ENCODE data around the gene NEIL1. TPM values are rescaled to one million over a fixed set of nuclear protein-coding genes. Genes with fewer than 3 reads are reported as not detected.

The NEIL1 gene
- polyA plus RNA-seq, 1 experiment = 1.1 TPM

GRCh38 chr15:75368689-75369239 is 21.9 kb downstream of the NEIL1 start:
- Histone ChIP-seq H3K27me3 (ENCODE audit: control insufficient read depth, insufficient read depth, low read length) (no peaks in the 10 kb centered on the region), H3K9me3 (ENCODE audit: control insufficient read depth, insufficient read depth, low read length) (no peaks in the 10 kb centered on the region), H3K27ac (ENCODE audit: low read depth, low read length) (peak overlapping the region; percentile 93), H3K4me3 (ENCODE audit: low read depth, low read length) (peak overlapping the region; percentile 83)
- TF ChIP-seq, protein P1, sequence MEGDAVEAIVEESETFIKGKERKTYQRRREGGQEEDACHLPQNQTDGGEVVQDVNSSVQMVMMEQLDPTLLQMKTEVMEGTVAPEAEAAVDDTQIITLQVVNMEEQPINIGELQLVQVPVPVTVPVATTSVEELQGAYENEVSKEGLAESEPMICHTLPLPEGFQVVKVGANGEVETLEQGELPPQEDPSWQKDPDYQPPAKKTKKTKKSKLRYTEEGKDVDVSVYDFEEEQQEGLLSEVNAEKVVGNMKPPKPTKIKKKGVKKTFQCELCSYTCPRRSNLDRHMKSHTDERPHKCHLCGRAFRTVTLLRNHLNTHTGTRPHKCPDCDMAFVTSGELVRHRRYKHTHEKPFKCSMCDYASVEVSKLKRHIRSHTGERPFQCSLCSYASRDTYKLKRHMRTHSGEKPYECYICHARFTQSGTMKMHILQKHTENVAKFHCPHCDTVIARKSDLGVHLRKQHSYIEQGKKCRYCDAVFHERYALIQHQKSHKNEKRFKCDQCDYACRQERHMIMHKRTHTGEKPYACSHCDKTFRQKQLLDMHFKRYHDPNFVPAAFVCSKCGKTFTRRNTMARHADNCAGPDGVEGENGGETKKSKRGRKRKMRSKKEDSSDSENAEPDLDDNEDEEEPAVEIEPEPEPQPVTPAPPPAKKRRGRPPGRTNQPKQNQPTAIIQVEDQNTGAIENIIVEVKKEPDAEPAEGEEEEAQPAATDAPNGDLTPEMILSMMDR (IDR thresholded peaks at IDR 0.05; ENCODE audit: low read depth, low read length) = no peak
- ChIA-PET CTCF (interaction anchor here (0.8 to 2.2 kb wide), 8 partner anchors 13 to 306 kb away, joined by 3 to 35 read pairs (median 4); partner anchors contain the start of gene SIN3A), POLR2A (interaction anchor here (0.6 to 3.0 kb wide), 5 partner anchors 19 to 293 kb away, joined by 4 to 25 read pairs (median 10); partner anchors contain the start of gene SIN3A)
- no peak for DNase-seq (ENCODE audit: low read depth, low spot score)

DNA sequence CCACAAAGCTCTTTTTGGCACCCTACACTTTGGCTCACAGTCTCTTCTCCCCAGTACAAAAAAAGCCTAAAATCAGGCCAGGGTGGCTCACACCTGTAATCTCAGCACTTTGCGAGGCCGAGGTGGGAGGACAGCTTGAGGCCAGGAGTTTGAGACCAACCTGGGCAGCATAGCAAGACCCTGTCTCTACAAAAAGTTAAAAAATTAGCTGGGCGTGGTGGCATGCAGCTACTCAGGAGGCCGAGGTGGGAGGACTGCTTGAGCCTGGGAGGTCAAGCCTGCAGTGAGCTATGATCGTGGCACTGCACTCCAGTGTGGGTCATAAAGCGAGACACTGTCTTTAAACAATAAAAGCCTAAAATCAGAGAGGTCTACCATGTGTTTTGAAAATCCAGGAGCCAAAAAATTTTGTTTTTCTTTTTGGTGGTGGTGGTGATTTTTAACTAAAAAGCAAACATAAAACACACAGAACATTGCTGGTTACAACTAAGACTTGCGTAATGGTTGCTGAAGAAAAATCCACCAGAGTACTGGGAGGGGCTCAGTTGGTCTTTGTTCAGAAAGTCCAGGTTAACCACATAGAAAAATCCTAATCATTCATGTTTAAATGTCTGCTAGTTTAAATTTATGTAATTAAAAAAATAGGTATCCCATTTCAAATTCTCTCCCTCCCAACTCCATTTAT is 23.2 kb downstream of the NEIL1 start:
- POLR2A ChIA-PET = interaction anchor here (0.6 to 3.0 kb wide), 2 partner anchors 21 to 81 kb away, joined by 3 to 25 read pairs; partner anchors contain the start of gene SIN3A
- peak overlapping the region; percentile 21 for H3K27ac ChIP-seq (ENCODE audit: low read depth, low read length)
- no peaks in the 10 kb centered on the region for H3K27me3 ChIP-seq (ENCODE audit: control insufficient read depth, insufficient read depth, low read length)
- DNase-seq (ENCODE audit: low read depth, low spot score) = no peak
- no peaks in the 10 kb centered on the region for H3K9me3 ChIP-seq (ENCODE audit: control insufficient read depth, insufficient read depth, low read length)
- CTCF ChIA-PET = interaction anchor here (0.6 to 0.7 kb wide), 2 partner anchors 18 to 686 kb away, joined by 3 to 5 read pairs; no protein-coding TSS in a partner anchor
- H3K4me3 ChIP-seq (ENCODE audit: low read depth, low read length) = no peak overlapping the region
- TF ChIP-seq, protein P1 (IDR thresholded peaks at IDR 0.05; ENCODE audit: low read depth, low read length) = no peak

GRCh38 chr15:75371486-75371885 is 24.6 kb downstream of the NEIL1 start:
- ChIA-PET CTCF (no interaction called here), POLR2A (interaction anchor here (0.5 kb wide), 1 partner anchor 21 kb away, joined by 3 read pairs; no protein-coding TSS in a partner anchor)
- Histone ChIP-seq H3K9me3 (ENCODE audit: control insufficient read depth, insufficient read depth, low read length) (no peaks in the 10 kb centered on the region), H3K27ac (ENCODE audit: low read depth, low read length) (no peak overlapping the region), H3K27me3 (ENCODE audit: control insufficient read depth, insufficient read depth, low read length) (no peaks in the 10 kb centered on the region), H3K4me3 (ENCODE audit: low read depth, low read length) (no peak overlapping the region)
- TF ChIP-seq, protein P1 (IDR thresholded peaks at IDR 0.05; ENCODE audit: low read depth, low read length) = no peak
- no peak for DNase-seq (ENCODE audit: low read depth, low spot score)

GRCh38 chr15:75371901-75372688 is 25.3 kb downstream of the NEIL1 start:
- TF ChIP-seq, protein P1 (IDR thresholded peaks at IDR 0.05; ENCODE audit: low read depth, low read length) = no peak
- CTCF ChIA-PET = no interaction called here
- DNase-seq (ENCODE audit: low read depth, low spot score) = no peak
- H3K9me3 ChIP-seq (ENCODE audit: control insufficient read depth, insufficient read depth, low read length) = no peaks in the 10 kb centered on the region
- POLR2A ChIA-PET = no interaction called here
- no peaks in the 10 kb centered on the region for H3K27me3 ChIP-seq (ENCODE audit: control insufficient read depth, insufficient read depth, low read length)
- no peak overlapping the region for H3K27ac ChIP-seq (ENCODE audit: low read depth, low read length)
- H3K4me3 ChIP-seq (ENCODE audit: low read depth, low read length) = no peak overlapping the region
